Upper lobe of left lung (tissue), 6 donors: ENCODE results near the gene LRP1B. TPM values are rescaled to one million over a fixed set of nuclear protein-coding genes. Genes with fewer than 3 reads are reported as not detected.

Experiments used
- ATAC-seq, 2 donors: fragments of 200-7000 bp; cut with Tn5 transposase; one replicate each; pipeline ENCODE4 v1.9.1; 2022; ENCODE audit warnings: mild to moderate bottlenecking in 2 of 2, moderate library complexity in 2 of 2; ENCODE audit not compliant: low FRiP score in 2 of 2
- DNase-seq, 2 donors: peaks; one replicate each; pipeline ENCODE4 v3.0.0-alpha.2; 2019 to 2020
- H3K27ac ChIP-seq, 4 donors: fragments of 200-600 bp; sonication (generic); one replicate each; pipeline ENCODE4 v1.5.1; 2016 to 2019
- H3K27me3 ChIP-seq, 4 donors: fragments of 200-600 bp; sonication (generic); one replicate each; pipeline ENCODE4 v1.5.1; 2017 to 2019
- H3K36me3 ChIP-seq, 4 donors: fragments of 200-600 bp; sonication (generic); one replicate each; pipeline ENCODE4 v1.5.1; 2016 to 2019
- H3K4me1 ChIP-seq, 4 donors: fragments of 200-600 bp; sonication (generic); one replicate each; pipeline ENCODE4 v1.5.1; 2018 to 2019
- H3K4me3 ChIP-seq, 4 donors: fragments of 200-600 bp; sonication (generic); one replicate each; pipeline ENCODE4 v1.5.1; 2017 to 2019; ENCODE audit warnings: mild to moderate bottlenecking in 2 of 4, moderate library complexity in 1 of 4
- H3K9me3 ChIP-seq, 4 donors: fragments of 200-600 bp; sonication (generic); one replicate each; pipeline ENCODE4 v1.5.1; 2018 to 2019
- CTCF ChIP-seq, 6 experiments: fragments of 450-650 bp in 4 of 6; fragments of 200-600 bp in 2 of 6; sonication (generic) in 2 of 6; IDR thresholded peaks; one replicate each; pipeline ENCODE4 v1.5.1; 2016 to 2019; ENCODE audit warnings: antibody characterized with exemption in 6 of 6
- EP300 ChIP-seq, 4 donors: sonication (generic); formaldehyde crosslinking; IDR thresholded peaks; one replicate each; pipeline ENCODE4 v1.5.1; 2017; ENCODE audit warnings: antibody characterized with exemption in 4 of 4, control low read depth in 2 of 4
- POLR2A ChIP-seq, 4 donors: fragments of 450-650 bp; IDR thresholded peaks; one replicate each; pipeline ENCODE4 v1.5.1; 2016 to 2017; ENCODE audit warnings: antibody characterized with exemption in 4 of 4, mild to moderate bottlenecking in 2 of 4
- POLR2AphosphoS5 ChIP-seq, 2 donors: sonication (generic); formaldehyde crosslinking; IDR thresholded peaks; one replicate each; pipeline ENCODE4 v1.5.1; 2017; ENCODE audit warnings: antibody characterized with exemption in 2 of 2
- WGBS, 2 donors: methylation state at CpG; one replicate each; pipeline ENCODE4 v1.1.5; 2017 to 2018; 5-methylcytosine and 5-hydroxymethylcytosine counted together
- total RNA-seq, 6 donors: library from RNA; depleted of rRNA in 4 of 6; stranded (reverse); fragments of >200 nt in 4 of 6; gene quantifications; one replicate each; pipeline versions ENCODE4 v1.1.0 to v1.2.1, GENCODE V29; 2016 to 2021
- donor health status: DM: no; HTN: no; CAD: no; lungs with moderate emphysema.
- donor health status: DM: no; HTN: yes; CAD: no; lungs with severe emphysema.

Gene LRP1B
- total RNA-seq, 6 donors from 2014 or later: under 0.01 to 0.46 (median 0.11) TPM

GRCh38 chr2:140275427-140275826 lies 1855.4 kb downstream of the LRP1B start:
- Histone ChIP-seq H3K9me3 (no peaks in the 10 kb centered on the region), H3K27me3 (no peaks in the 10 kb centered on the region), H3K36me3 (no peaks in the 10 kb centered on the region), H3K4me1 (no peaks in the 10 kb centered on the region), H3K4me3 (no peak overlapping the region), H3K27ac (no peak overlapping the region)
- 64 to 69% methylated on average over 7 of the region's 7 CpGs for WGBS, 2 donors
- ATAC-seq (no peak), DNase-seq (no peak)
- TF ChIP-seq POLR2AphosphoS5 (IDR thresholded peaks at IDR 0.05) (no peak), POLR2A (IDR thresholded peaks at IDR 0.05) (no peak), EP300 (IDR thresholded peaks at IDR 0.05) (no peak), CTCF (IDR thresholded peaks at IDR 0.05) (no peak)

- Histone ChIP-seq H3K27ac (no peak overlapping the region), H3K4me1 (no peaks in the 10 kb centered on the region)
- 76 to 87% methylated on average over 5 of the region's 5 CpGs for WGBS, 2 donors
Measured at GRCh38 chr2:140274891-140275290, 1855.9 kb downstream of the LRP1B start.

GRCh38 chr2:140273958-140274357 lies 1856.9 kb downstream of the LRP1B start:
- Histone ChIP-seq H3K9me3 (no peaks in the 10 kb centered on the region), H3K4me3 (no peak overlapping the region), H3K4me1 (no peaks in the 10 kb centered on the region), H3K27me3 (no peaks in the 10 kb centered on the region), H3K27ac (no peak overlapping the region), H3K36me3 (no peaks in the 10 kb centered on the region)
- ATAC-seq: no peak
- TF ChIP-seq POLR2A (IDR thresholded peaks at IDR 0.05) (no peak), CTCF (IDR thresholded peaks at IDR 0.05) (no peak), POLR2AphosphoS5 (IDR thresholded peaks at IDR 0.05) (no peak), EP300 (IDR thresholded peaks at IDR 0.05) (no peak)
- DNase-seq: no peak
- 87 to 90% methylated on average over 2 of the region's 2 CpGs for WGBS, 2 donors

More at GRCh38 chr2:140274891-140275290, 1855.9 kb downstream of the LRP1B start:
- H3K4me3 ChIP-seq: no peak overlapping the region
- H3K9me3 ChIP-seq: no peaks in the 10 kb centered on the region
- no peaks in the 10 kb centered on the region for H3K27me3 ChIP-seq
- H3K36me3 ChIP-seq: no peaks in the 10 kb centered on the region
- TF ChIP-seq CTCF (IDR thresholded peaks at IDR 0.05) (no peak), EP300 (IDR thresholded peaks at IDR 0.05) (no peak), POLR2AphosphoS5 (IDR thresholded peaks at IDR 0.05) (no peak), POLR2A (IDR thresholded peaks at IDR 0.05) (no peak)
- ATAC-seq (no peak), DNase-seq (no peak)

- no peak for DNase-seq
- Histone ChIP-seq H3K4me1 (no peaks in the 10 kb centered on the region), H3K4me3 (no peak overlapping the region), H3K9me3 (no peaks in the 10 kb centered on the region), H3K27me3 (no peaks in the 10 kb centered on the region), H3K27ac (no peak overlapping the region), H3K36me3 (no peaks in the 10 kb centered on the region)
- WGBS, 2 donors: 90 to 92% methylated on average over 4 of the region's 4 CpGs
- TF ChIP-seq CTCF (IDR thresholded peaks at IDR 0.05): no peak
- no peak for TF ChIP-seq EP300 (IDR thresholded peaks at IDR 0.05)
- TF ChIP-seq POLR2AphosphoS5 (IDR thresholded peaks at IDR 0.05): no peak
- no peak for TF ChIP-seq POLR2A (IDR thresholded peaks at IDR 0.05)
- no peak for ATAC-seq
Measured at GRCh38 chr2:140273408-140273807, 1857.4 kb downstream of the LRP1B start.

GRCh38 chr2:140270224-140270623 lies 1860.6 kb downstream of the LRP1B start:
- H3K27me3 ChIP-seq: no peaks in the 10 kb centered on the region
- H3K36me3 ChIP-seq: no peaks in the 10 kb centered on the region
- no peak overlapping the region for H3K27ac ChIP-seq
- no peak overlapping the region for H3K4me3 ChIP-seq
- ATAC-seq (no peak), DNase-seq (no peak)
- H3K4me1 ChIP-seq: no peaks in the 10 kb centered on the region
- H3K9me3 ChIP-seq: no peaks in the 10 kb centered on the region
- WGBS, 2 donors: 76 to 85% methylated on average over 1 of the region's 1 CpG
- TF ChIP-seq EP300 (IDR thresholded peaks at IDR 0.05) (no peak), CTCF (IDR thresholded peaks at IDR 0.05) (no peak), POLR2AphosphoS5 (IDR thresholded peaks at IDR 0.05) (no peak), POLR2A (IDR thresholded peaks at IDR 0.05) (no peak)
